Left lung (tissue), 10 donors: ENCODE data around the gene OR52B6. TPM values are rescaled to one million over a fixed set of nuclear protein-coding genes. Genes with fewer than 3 reads are reported as not detected.

Source experiments
- ATAC-seq: fragments of 200-7000 bp; cut with Tn5 transposase; one replicate; pipeline ENCODE4 v1.9.1; 2020; ENCODE audit warnings: moderate library complexity
- DNase-seq, 4 donors: peaks; one replicate each; pipeline ENCODE4 v3.0.0-alpha.2; 2013 to 2020
- H3K27ac ChIP-seq, 2 donors: fragments of 200-600 bp; sonication (generic) in 1 of 2; one replicate each; pipeline versions ENCODE4 v1.5.0 to v1.8.0; 2020 to 2021
- H3K27me3 ChIP-seq, 2 donors: fragments of 200-600 bp; sonication (generic) in 1 of 2; one replicate each; pipeline versions ENCODE4 v1.5.0 to v1.8.0; 2020 to 2021
- H3K36me3 ChIP-seq, 2 donors: fragments of 200-600 bp; sonication (generic) in 1 of 2; one replicate each; pipeline versions ENCODE4 v1.5.0 to v1.8.0; 2020 to 2021
- H3K4me1 ChIP-seq, 2 donors: fragments of 200-600 bp; one replicate each; pipeline ENCODE4 v1.8.0; 2021
- H3K4me3 ChIP-seq, 2 donors: fragments of 200-600 bp; sonication (generic) in 1 of 2; one replicate each; pipeline versions ENCODE4 v1.5.0 to v1.8.0; 2020 to 2021; ENCODE audit warnings: mild to moderate bottlenecking in 1 of 2
- H3K9me3 ChIP-seq, 2 donors: fragments of 200-600 bp; sonication (generic) in 1 of 2; one replicate each; pipeline versions ENCODE4 v1.5.0 to v1.8.0; 2020 to 2021
- intact Hi-C, 2 donors: fragments of 100-400 bp; cut with DNase I; formaldehyde crosslinking; loops; one replicate each; pipeline versions ENCODE4 v1.11.2 to v1.14.2; 2022
- polyA plus RNA-seq, 6 donors: library from polyadenylated mRNA; unstranded; fragments of 120-200 nt; gene quantifications; one replicate each; pipeline ENCODE4 v1.2.1, GENCODE V29; 2013; ENCODE audit not compliant: insufficient read length in 6 of 6
- total RNA-seq, 2 donors: library from RNA; stranded (reverse); fragmentation: NEBNext Ultra II Directional; extraction: Animal tissue kit (Norgen Biotek cat#: 25700); gene quantifications; one replicate each; pipeline ENCODE4 v1.2.1, GENCODE V29; 2021
- TF ChIP-seq, protein P1 (sequence below), 2 donors: fragments of 200-600 bp; sonication (generic) in 1 of 2; IDR thresholded peaks; one replicate each; pipeline versions ENCODE4 v1.5.0 to v1.8.0; 2021; ENCODE audit warnings: antibody characterized with exemption in 2 of 2
- donor health status: DM: no; HTN: yes; CAD: no.
- donor health status: DM: no; HTN: no; CAD: no.

The OR52B6 gene
- total and polyA plus RNA-seq, 8 donors: 0.17 to 0.56 (median 0.42) TPM; not detected in 2

DNA sequence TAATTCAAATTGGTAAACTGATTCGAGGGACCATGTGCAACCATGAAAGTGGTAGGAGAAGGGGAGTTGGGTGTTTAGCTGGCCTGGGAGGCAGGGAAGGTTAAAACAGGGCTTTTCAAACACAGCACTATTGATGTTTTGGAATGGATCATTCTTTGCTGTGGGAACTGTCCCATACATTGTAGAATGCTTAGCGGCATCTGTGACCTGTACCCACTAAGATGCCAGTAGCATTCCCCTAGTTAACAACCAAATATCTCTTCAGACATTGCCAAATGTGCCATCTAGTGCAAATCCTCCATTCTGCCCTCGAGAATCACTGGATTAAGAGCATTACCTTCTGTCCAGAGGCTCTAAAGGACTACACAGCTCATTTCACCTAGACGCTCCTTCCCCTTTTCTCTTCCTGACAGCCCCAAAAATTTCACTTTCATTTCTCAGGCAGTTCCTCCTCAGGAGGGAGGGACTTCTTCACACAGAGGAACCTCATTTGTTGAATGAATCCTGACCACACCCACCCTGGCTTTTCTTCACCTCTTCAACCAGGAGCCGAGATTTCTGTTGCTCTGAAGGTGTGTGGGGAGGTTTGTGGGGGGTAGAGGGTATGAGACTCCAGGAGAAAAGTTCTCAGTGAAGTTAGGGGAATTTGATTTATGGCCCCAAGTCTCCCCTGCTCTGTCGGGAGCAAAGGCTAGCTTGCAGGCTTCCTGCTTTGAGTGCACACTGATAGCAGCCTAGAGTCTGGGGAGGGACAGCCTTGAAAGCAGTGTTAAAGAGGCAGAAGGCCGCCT is 44.0 kb downstream of the OR52B6 start, which contains the start of gene TRIM34:
TRIM34 (plus strand) TSS at position 513 of the 791 bp plus-strand sequence. CDS start 7,331 bp downstream, outside the sequence.
- peaks cover 15 to 44% of the 10 kb centered on the region in 2 donors for H3K4me1 ChIP-seq
- no peaks in the 10 kb centered on the region for H3K9me3 ChIP-seq
- peak within 1 kb of the TSS; percentile 49 to 51 for H3K4me3 ChIP-seq
- TF ChIP-seq, protein P1, sequence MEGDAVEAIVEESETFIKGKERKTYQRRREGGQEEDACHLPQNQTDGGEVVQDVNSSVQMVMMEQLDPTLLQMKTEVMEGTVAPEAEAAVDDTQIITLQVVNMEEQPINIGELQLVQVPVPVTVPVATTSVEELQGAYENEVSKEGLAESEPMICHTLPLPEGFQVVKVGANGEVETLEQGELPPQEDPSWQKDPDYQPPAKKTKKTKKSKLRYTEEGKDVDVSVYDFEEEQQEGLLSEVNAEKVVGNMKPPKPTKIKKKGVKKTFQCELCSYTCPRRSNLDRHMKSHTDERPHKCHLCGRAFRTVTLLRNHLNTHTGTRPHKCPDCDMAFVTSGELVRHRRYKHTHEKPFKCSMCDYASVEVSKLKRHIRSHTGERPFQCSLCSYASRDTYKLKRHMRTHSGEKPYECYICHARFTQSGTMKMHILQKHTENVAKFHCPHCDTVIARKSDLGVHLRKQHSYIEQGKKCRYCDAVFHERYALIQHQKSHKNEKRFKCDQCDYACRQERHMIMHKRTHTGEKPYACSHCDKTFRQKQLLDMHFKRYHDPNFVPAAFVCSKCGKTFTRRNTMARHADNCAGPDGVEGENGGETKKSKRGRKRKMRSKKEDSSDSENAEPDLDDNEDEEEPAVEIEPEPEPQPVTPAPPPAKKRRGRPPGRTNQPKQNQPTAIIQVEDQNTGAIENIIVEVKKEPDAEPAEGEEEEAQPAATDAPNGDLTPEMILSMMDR (IDR thresholded peaks at IDR 0.05): no peak
- DNase-seq (peak in 3 of 4 donors; percentile 57 to 82 (median 74)), ATAC-seq (peak; percentile 92)
- intact Hi-C loops: no loop called here
- H3K27ac ChIP-seq: peak within 1 kb of the TSS; percentile 74 to 86
- H3K36me3 ChIP-seq: no peaks in the 10 kb centered on the region
- no peaks in the 10 kb centered on the region for H3K27me3 ChIP-seq

DNA sequence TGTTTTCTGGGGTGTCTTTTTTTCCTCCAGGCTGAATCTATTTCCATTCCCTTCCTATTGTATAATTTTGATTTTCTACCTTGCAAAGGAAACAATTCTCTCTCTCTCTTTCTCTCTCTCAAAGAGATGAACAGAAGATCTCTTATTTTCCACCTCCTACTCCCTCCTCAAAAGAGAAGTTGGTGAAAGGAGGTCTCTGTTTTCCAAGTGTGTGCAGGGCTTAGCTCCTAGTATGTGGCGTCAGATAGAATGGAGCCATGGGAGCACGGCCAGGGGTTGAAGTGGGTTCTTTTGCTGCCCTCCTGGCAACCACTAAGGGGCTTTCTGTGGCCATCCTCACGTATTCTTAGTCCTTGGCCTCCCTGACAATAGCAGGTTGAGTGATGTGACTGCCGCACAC is 44.6 kb downstream of the OR52B6 start:
- Histone ChIP-seq H3K4me1 (peaks cover 15 to 44% of the 10 kb centered on the region in 2 donors), H3K9me3 (no peaks in the 10 kb centered on the region), H3K27ac (peak overlapping the region; percentile 74 to 86), H3K27me3 (no peaks in the 10 kb centered on the region), H3K4me3 (peak overlapping the region; percentile 49 to 51), H3K36me3 (no peaks in the 10 kb centered on the region)
- ATAC-seq (peak; percentile 7), DNase-seq (peak in 1 of 4 donors; percentile 4)
- TF ChIP-seq, protein P1 (IDR thresholded peaks at IDR 0.05): no peak
- intact Hi-C loops: no loop called here

DNA sequence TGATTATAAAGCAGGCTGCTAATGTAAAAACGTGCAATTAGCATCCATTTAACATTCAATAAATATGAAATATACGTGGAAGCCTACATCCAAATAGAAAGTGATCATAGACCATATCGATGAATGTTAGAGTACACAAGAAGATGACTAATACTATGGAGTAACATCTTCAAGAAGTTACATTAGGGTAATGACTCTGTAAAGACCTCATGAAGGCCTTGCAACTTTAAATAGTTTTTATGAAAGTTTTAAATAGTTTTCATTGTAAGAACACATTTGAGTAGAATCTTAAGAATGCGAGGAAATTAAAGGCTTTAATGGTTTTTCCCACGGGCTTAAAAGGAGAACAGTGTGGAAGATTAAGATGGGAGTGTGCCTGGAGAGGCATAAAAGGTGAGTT is 45.5 kb downstream of the OR52B6 start:
- Histone ChIP-seq H3K27me3 (no peaks in the 10 kb centered on the region), H3K4me1 (peaks cover 15 to 35% of the 10 kb centered on the region in 2 donors), H3K27ac (no peak overlapping the region), H3K9me3 (no peaks in the 10 kb centered on the region), H3K36me3 (no peaks in the 10 kb centered on the region), H3K4me3 (peak overlapping the region in 1 of 2 donors; percentile 51)
- TF ChIP-seq, protein P1 (IDR thresholded peaks at IDR 0.05): no peak
- no peak for DNase-seq
- intact Hi-C loops: no loop called here
- no peak for ATAC-seq

DNA sequence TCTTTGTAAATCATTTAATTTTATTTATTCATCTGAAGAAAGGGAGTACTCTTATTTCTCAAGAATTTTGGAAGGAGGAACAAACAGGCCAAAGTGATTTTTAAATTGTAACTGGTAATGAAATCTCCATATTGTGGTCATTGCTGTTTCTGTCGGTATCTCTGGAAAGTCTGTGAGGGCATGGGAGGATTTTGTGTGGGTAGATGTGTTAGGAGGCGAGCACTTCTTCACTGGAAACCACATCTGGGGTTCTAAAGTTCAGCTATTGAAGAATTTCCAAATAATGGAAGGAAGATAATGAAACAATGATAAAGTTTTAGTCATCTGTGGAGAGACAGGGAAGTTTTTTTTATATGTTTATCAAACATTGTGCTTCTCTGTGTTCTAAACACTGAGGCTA is 50.7 kb downstream of the OR52B6 start:
- H3K27me3 ChIP-seq: no peaks in the 10 kb centered on the region
- ATAC-seq (no peak), DNase-seq (no peak)

More for the DNA sequence above, 50.7 kb downstream of the OR52B6 start:
- H3K4me3 ChIP-seq: no peak overlapping the region
- TF ChIP-seq, protein P1 (IDR thresholded peaks at IDR 0.05): no peak
- H3K9me3 ChIP-seq: no peaks in the 10 kb centered on the region
- H3K36me3 ChIP-seq: peaks cover 0 to 31% of the 10 kb centered on the region in 2 donors
- H3K27ac ChIP-seq: no peak overlapping the region
- intact Hi-C loops: no loop called here
- H3K4me1 ChIP-seq: peaks cover 0 to 8% of the 10 kb centered on the region in 2 donors

Other genes starting within 250 kb of the OR52B6 start
- gene OR51B5, start 237.4 kb upstream of the OR52B6 start, total RNA-seq: under 1 TPM; 0.29 to 0.41 TPM
- gene OR51B5, start 237.4 kb upstream of the OR52B6 start, polyA plus RNA-seq: under 1 TPM; 0.41 to 0.87 (median 0.71) TPM
- gene OR51B6, start 229.4 kb upstream of the OR52B6 start, total RNA-seq: not detected
- under 1 TPM in 1 of 6 donors, not detected in 5; 0.14 TPM for gene OR51B6, start 229.4 kb upstream of the OR52B6 start, polyA plus RNA-seq
- not detected for gene OR51M1, start 197.1 kb upstream of the OR52B6 start, total RNA-seq
- gene OR51M1, start 197.1 kb upstream of the OR52B6 start, polyA plus RNA-seq: under 1 TPM in 4 of 6 donors, not detected in 2; 0.06 to 0.24 (median 0.08) TPM
- gene OR51Q1, start 158.8 kb upstream of the OR52B6 start, total RNA-seq: not detected
- gene OR51Q1, start 158.8 kb upstream of the OR52B6 start, polyA plus RNA-seq: not detected
- gene OR51I1, start 139.4 kb upstream of the OR52B6 start, total RNA-seq: not detected
- not detected for gene OR51I1, start 139.4 kb upstream of the OR52B6 start, polyA plus RNA-seq
- gene OR51I2, start 131.6 kb upstream of the OR52B6 start, total RNA-seq: not detected
- gene OR51I2, start 131.6 kb upstream of the OR52B6 start, polyA plus RNA-seq: under 1 TPM in 2 of 6 donors, not detected in 4; 0.04 to 0.07 TPM
- gene OR52D1, start 92.2 kb upstream of the OR52B6 start, total RNA-seq: not detected
- gene OR52D1, start 92.2 kb upstream of the OR52B6 start, polyA plus RNA-seq: under 1 TPM in 2 of 6 donors, not detected in 4; 0.13 to 0.18 TPM
- under 1 TPM; 0.23 to 0.37 TPM for gene UBQLN3, start 70.9 kb upstream of the OR52B6 start, total RNA-seq
- gene UBQLN3, start 70.9 kb upstream of the OR52B6 start, polyA plus RNA-seq: under 1 TPM in 1 of 6 donors, not detected in 5; 0.06 TPM
- gene UBQLNL, start 64.2 kb upstream of the OR52B6 start, total RNA-seq: under 1 TPM; 0.50 to 0.67 TPM
- gene UBQLNL, start 64.2 kb upstream of the OR52B6 start, polyA plus RNA-seq: 1 to 10 TPM; 1.2 to 2.2 (median 1.7) TPM
- under 1 TPM; 0.32 to 0.45 TPM for gene OR52H1, start 32.3 kb upstream of the OR52B6 start, total RNA-seq
- gene OR52H1, start 32.3 kb upstream of the OR52B6 start, polyA plus RNA-seq: under 1 TPM in 3 of 6 donors, not detected in 3; 0.20 to 0.26 (median 0.20) TPM
- 1 to 10 TPM; 4.2 to 6.2 TPM for gene TRIM6, start 15.8 kb downstream of the OR52B6 start, total RNA-seq
- gene TRIM6, start 15.8 kb downstream of the OR52B6 start, polyA plus RNA-seq: 1 to 10 TPM; 4.5 to 9.7 (median 6.5) TPM
- gene TRIM34, start 44.1 kb downstream of the OR52B6 start, total RNA-seq: 10 to 100 TPM in 1 of 2 donors, 1 to 10 TPM in 1; 9.1 to 10.2 TPM
- gene TRIM34, start 44.1 kb downstream of the OR52B6 start, polyA plus RNA-seq: 10 to 100 TPM; 20.9 to 31.7 (median 22.9) TPM
- 10 to 100 TPM; 42.6 to 50.6 TPM for gene TRIM5, start 104.2 kb downstream of the OR52B6 start, total RNA-seq
- 10 to 100 TPM; 54.5 to 65.4 (median 59.8) TPM for gene TRIM5, start 104.2 kb downstream of the OR52B6 start, polyA plus RNA-seq
- 100 to 1,000 TPM; 122 to 137 TPM for gene TRIM22, start 108.9 kb downstream of the OR52B6 start, total RNA-seq
- 10 to 100 TPM; 23.1 to 28.3 (median 26.9) TPM for gene TRIM22, start 108.9 kb downstream of the OR52B6 start, polyA plus RNA-seq
- not detected for gene OR56B1, start 155.6 kb downstream of the OR52B6 start, total RNA-seq
- not detected for gene OR56B1, start 155.6 kb downstream of the OR52B6 start, polyA plus RNA-seq
- under 1 TPM in 1 of 2 donors, not detected in 1; 0.37 TPM for gene OR52N4, start 173.4 kb downstream of the OR52B6 start, total RNA-seq
- under 1 TPM in 1 of 6 donors, not detected in 5; 0.18 TPM for gene OR52N4, start 173.4 kb downstream of the OR52B6 start, polyA plus RNA-seq
- not detected for gene OR52N5, start 202.5 kb downstream of the OR52B6 start, total RNA-seq
- gene OR52N5, start 202.5 kb downstream of the OR52B6 start, polyA plus RNA-seq: not detected
- gene OR52N1, start 210.4 kb downstream of the OR52B6 start, total RNA-seq: not detected
- gene OR52N1, start 210.4 kb downstream of the OR52B6 start, polyA plus RNA-seq: not detected
- not detected for gene OR52N2, start 228.0 kb downstream of the OR52B6 start, total RNA-seq
- under 1 TPM in 2 of 6 donors, not detected in 4; 0.16 to 0.18 TPM for gene OR52N2, start 228.0 kb downstream of the OR52B6 start, polyA plus RNA-seq